NCI-H1436 (cell line): ENCODE measurements around the gene NF1.
"Not testable (repeated sequence)": the region's sequence is repeated elsewhere in the genome, so short reads cannot be mapped to it uniquely, and the experiment has no call there.

ENCODE experiments used
- DNase-seq: peaks from one replicate; lab custom pipeline; 2025; lab: John Stamatoyannopoulos, UW

The NF1 gene

GRCh38 chr17:31252741-31253140 lies 158.0 kb downstream of the NF1 start:
- DNase-seq: no peak

- no peak for DNase-seq
These were observed 159.9 kb downstream of the NF1 start for GRCh38 chr17:31254654-31255053.

- no peak for DNase-seq
These were observed 162.2 kb downstream of the NF1 start for GRCh38 chr17:31256936-31257335.

DNA sequence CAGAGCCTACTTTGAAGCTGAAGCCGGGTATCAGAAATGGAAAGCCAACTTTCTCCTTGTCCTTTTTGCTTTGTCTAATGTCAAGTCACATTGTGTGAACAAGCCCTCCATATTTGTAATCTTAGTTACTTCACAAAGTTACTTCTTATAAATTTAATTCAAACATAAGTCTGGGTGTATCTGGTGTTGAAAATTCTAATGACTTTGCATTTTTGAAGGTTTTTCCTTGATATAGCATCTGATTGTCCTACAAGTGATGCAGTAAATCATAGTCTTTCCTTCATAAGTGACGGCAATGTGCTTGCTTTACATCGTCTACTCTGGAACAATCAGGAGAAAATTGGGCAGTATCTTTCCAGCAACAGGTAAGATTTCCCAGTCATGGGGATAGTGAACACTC lies 165.4 kb downstream of the NF1 start:
- DNase-seq: no peak

DNA sequence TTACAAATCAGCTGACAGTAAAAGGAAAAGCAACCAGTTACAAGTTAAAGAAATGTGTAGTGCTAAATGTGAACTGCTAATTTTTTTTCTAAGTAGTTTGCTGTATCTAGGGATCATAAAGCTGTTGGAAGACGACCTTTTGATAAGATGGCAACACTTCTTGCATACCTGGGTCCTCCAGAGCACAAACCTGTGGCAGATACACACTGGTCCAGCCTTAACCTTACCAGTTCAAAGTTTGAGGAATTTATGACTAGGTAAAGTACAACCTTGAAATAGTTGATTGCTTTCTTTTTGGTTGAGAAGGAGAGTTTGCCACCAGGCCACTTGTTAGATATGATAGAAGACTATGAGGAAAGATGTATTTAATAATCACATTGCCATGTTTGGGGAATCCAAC lies 166.8 kb downstream of the NF1 start:
- no peak for DNase-seq

DNA sequence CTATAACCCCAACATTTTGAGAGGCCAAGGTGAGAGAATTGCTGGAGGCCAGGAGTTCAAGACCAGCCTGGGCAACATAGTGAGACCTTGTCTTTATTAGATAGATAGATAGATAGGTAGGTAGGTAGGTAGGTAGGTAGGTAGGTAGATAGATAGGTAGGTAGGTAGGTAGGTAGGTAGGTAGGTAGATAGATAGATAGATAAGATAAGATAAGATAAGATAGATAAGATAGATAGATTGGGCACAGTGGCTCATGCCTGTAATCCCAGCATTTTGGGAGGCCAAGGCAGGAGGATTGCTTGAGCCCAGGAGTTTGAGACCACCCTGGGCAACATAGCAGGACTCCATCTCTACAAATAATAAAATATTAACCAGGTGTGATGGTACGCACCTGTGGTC lies 168.1 kb downstream of the NF1 start:
- not testable (repeated sequence) for DNase-seq

DNA sequence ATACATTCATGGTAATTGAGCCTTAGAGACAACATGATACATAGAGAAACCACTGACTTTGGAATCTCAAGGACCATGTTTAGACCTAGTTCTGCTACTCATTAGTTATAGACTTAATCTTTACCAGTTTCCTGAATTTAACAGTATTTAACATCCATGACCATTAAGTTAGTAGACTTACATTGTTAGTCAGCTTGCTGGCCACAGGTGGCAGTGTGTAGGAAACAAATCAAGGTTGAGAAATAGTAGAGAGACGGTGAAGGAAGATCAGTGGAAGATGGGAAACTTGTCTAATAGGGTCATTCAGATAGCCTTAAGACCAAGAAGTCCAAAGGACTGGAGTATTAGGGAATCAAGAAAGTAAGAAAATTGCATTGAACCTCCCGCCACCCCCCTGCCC lies 171.3 kb downstream of the NF1 start:
- no peak for DNase-seq

DNA sequence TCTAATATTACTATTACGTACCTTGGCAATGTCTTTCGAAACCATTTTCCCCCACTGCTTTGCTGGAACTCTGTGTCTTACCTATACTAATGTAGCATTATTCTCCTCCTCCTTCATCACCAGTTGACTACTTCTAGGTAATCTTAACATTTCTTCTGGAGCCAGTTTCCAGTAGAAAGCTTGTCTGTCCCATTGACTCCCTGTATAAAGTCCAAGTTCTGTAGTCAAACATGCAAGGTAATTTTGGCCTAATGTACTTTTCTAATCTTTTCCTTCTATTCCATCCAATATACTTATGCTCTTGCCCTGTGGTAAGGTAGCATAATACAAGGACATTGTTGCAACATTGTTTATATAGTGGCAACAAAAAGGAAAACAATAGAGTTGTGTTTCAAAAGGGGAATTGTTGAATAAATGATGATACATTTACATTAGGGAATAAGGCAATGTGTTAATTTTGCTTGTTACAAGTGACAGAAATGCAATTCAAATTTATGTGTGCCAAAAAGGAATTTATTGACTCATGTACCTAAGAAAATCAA lies 174.3 kb downstream of the NF1 start:
- DNase-seq: no peak

- DNase-seq: no peak
These were observed 174.8 kb downstream of the NF1 start for GRCh38 chr17:31269578-31269983.

GRCh38 chr17:31272236-31272635 lies 177.5 kb downstream of the NF1 start:
- no peak for DNase-seq

GRCh38 chr17:31272803-31273202 lies 178.0 kb downstream of the NF1 start:
- no peak for DNase-seq

- DNase-seq: no peak
These were observed 178.7 kb downstream of the NF1 start for GRCh38 chr17:31273516-31273915.

- DNase-seq: peak; percentile 18
These were observed 179.5 kb downstream of the NF1 start for GRCh38 chr17:31274252-31274651.

GRCh38 chr17:31275116-31275515 lies 180.3 kb downstream of the NF1 start:
- no peak for DNase-seq

DNA sequence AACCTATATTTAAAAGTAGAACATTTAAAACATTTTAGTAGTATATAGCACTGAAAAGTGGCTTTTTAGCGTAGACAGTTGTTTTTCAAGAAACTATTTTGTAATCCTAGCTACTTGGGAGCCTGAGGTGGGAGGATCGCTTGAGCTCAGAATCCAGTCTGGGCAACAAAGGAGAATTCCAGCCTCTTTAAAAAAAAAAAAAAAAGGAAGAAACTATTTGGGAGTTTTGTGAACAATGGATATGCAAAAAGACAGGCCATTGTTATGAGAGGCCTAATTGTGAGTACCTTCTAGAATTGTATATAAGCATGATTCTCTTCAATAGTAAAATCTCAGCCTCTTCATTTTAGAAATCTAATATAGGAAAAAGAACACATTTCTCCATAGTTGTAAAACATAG lies 184.6 kb downstream of the NF1 start:
- DNase-seq: no peak

DNA sequence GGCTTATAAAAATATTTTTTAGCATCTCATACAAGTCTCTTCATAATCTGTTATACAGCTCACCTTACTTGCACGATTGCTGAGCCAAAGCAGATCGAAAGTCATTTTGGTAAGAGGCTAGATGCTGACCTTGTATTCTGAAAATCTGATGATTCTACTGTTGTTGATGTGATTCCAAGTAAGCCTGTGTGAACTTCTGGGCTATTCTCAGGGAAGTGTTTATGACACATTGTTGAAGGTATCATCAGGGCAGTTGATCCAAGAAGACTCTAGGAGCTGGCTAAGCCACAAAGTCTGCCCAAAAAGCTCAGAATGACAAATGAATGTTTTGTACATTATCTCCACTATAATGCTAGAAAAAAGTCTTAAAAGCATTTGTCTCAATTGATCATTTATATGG lies 186.3 kb downstream of the NF1 start:
- DNase-seq: no peak

DNA sequence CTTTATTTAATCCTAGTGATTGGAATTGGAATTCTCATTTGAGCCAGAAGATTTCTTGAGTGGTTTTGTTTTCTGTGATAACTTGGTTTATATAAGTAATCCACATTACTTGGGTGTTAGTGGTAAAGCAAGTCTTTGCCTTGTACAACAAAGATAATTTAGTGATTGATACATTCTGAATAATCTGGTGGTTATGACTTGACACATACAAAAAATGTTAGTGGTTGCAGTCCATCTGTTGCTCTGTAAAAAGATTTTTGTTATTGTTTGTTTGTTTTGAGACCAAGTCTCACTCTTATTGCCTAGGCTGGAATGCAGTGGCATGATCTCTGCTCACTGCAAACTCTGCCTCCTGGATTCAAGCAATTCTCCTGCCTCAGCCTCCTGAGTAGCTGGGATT lies 189.1 kb downstream of the NF1 start:
- no peak for DNase-seq

GRCh38 chr17:31286587-31286986 lies 191.8 kb downstream of the NF1 start:
- no peak for DNase-seq

DNA sequence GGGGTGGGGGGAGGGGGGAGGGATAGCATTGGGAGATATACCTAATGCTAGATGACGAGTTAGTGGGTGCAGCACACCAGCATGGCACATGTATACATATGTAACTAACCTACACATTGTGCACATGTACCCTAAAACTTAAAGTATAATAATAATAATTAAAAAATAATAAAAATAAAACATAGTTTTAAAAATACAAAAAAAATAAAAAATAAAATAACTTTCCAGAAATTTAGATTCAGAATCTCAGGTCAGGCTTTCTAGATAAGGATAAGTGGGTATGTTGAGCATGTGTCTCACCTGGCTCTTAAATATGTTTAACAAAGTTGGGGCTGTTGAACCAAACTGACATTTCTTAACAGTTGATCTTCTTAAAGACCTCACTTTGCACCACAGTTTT lies 193.2 kb downstream of the NF1 start:
- not testable (repeated sequence) for DNase-seq

- no peak for DNase-seq
These were observed 195.0 kb downstream of the NF1 start for GRCh38 chr17:31289790-31290189.

DNA sequence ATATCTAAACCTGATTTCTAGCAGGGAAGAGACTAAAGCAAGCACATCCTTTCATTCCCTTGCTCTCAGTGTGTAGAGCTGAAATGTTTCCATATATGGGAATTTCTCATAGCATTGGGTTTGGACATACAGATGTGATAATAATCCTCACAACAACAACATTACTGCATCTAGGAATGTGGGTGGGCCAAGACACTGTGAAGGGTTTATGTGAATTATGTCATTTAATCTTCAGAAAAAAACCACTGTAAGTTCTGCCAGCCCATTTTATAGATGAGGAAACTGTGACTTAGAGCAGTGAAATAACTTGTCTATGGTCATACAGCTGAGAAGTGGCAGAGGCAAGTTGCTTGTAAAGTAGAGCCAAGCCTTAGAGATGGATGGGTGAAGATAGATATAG lies 197.0 kb downstream of the NF1 start:
- DNase-seq: no peak

DNA sequence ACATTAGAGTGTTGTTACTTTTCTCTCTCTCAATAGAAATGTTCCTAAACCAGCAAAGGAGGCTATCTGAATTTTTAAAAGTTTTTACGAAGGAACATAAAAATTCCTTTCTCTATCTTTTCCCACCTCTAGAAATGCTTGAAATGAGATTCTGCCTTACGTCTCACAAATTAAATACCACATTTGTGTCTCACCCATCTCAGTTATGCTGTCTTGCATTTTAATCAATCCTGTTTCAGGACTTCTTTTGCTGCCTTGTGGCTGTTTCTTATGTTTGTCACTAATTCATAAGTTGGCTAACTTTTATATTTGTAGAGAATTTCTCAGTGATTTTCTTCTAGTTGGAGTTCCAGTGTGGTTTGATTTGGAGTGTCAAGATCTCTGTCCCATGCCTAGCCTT lies 198.8 kb downstream of the NF1 start:
- no peak for DNase-seq

DNA sequence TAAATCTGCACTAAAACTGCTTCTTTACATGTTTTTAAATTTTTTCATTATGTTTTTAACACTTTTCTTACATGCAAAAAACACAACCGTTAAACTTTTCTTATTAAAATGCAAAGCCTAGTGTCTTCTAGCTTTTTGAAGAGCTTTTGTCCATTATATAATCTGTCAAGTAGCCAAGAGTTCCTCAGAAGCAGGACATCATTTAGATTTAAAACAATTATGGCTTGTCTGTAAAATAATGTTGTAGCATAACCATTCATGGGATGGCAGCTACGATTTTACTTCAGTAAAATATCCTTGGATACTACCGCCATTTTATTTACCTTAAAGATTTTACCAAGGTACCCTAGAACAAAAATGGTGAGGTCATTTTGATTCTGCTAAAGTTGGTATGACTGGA lies 199.5 kb downstream of the NF1 start:
- no peak for DNase-seq

DNA sequence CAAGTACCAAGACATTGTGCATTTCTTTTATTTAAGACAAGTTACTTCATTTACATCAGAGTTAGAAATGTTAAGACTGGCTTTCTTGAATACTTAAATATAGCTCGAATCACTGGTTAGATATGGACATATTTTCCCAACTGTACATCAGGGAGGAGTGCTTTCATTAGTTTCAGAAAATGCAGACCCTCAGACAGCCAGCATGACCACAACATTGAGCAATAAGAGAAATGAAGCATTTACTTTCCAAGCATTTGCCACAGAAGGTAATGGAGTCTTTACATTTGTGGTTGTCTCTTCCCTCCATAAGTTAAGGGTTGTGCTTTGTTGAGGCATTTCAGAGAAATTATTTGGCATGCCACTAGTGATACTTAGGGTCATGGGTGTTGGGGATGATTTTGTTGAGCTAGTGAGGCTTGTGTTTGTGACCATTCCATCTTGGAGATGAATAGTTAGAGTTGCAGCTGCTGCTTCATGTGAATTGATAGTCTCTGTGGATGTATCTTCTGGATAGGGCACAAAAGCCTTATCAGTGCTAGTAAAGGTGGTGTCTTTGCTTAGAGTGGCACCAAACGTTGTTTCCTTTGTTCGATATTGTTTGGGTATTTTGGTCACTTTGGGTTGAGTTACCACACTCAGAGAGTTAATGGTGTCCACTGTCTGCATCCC lies 200.2 kb downstream of the NF1 start:
- no peak for DNase-seq
